HEK293 (cell line): ENCODE measurements around the gene CCDC57.

Experiments
- KLF1 ChIP-seq: fragments of 450-650 bp; formaldehyde crosslinking; IDR thresholded peaks from 2 replicates; pipeline ENCODE4 v1.5.1; 2016; ENCODE audit warnings: missing biosample characterization, missing genetic modification characterization
- KLF10 ChIP-seq: fragments of 450-650 bp; IDR thresholded peaks from 2 replicates; pipeline ENCODE4 v1.5.1; 2018; ENCODE audit warnings: missing biosample characterization, mild to moderate bottlenecking, missing genetic modification characterization
- ZBTB8A ChIP-seq: fragments of 450-650 bp; formaldehyde crosslinking; IDR thresholded peaks from 2 replicates; pipeline ENCODE4 v1.5.1; 2016; ENCODE audit warnings: missing biosample characterization, missing genetic modification characterization
- ZNF10 ChIP-seq: fragments of 450-650 bp; formaldehyde crosslinking; IDR thresholded peaks from 2 replicates; pipeline ENCODE4 v1.5.1; 2017; ENCODE audit warnings: missing biosample characterization, missing genetic modification characterization
- ZNF169 ChIP-seq: fragments of 450-650 bp; formaldehyde crosslinking; IDR thresholded peaks from 2 replicates; pipeline ENCODE4 v1.5.1; 2016; ENCODE audit warnings: missing biosample characterization, missing genetic modification characterization
- ZNF214 ChIP-seq: fragments of 450-650 bp; formaldehyde crosslinking; IDR thresholded peaks from 2 replicates; pipeline ENCODE4 v1.5.1; 2017; ENCODE audit warnings: missing biosample characterization, mild to moderate bottlenecking, missing genetic modification characterization, borderline replicate concordance
- ZNF311 ChIP-seq: fragments of 450-650 bp; formaldehyde crosslinking; IDR thresholded peaks from 2 replicates; pipeline ENCODE4 v1.5.1; 2017; ENCODE audit warnings: missing biosample characterization, missing genetic modification characterization, borderline replicate concordance
- ZNF341 ChIP-seq: fragments of 450-650 bp; formaldehyde crosslinking; IDR thresholded peaks from 2 replicates; pipeline ENCODE4; 2016; ENCODE audit warnings: low read depth, missing biosample characterization, missing genetic modification characterization
- ZNF416 ChIP-seq: fragments of 450-650 bp; formaldehyde crosslinking; IDR thresholded peaks from 2 replicates; pipeline ENCODE4 v1.5.1; 2016; ENCODE audit warnings: missing biosample characterization, missing genetic modification characterization
- ZNF473 ChIP-seq: fragments of 450-650 bp; formaldehyde crosslinking; IDR thresholded peaks from 2 replicates; pipeline ENCODE4 v1.5.1; 2017; ENCODE audit warnings: missing biosample characterization, missing genetic modification characterization
- ZNF514 ChIP-seq: fragments of 450-650 bp; formaldehyde crosslinking; IDR thresholded peaks from 2 replicates; pipeline ENCODE4 v1.5.1; 2016; ENCODE audit warnings: missing biosample characterization, missing genetic modification characterization
- ZNF558 ChIP-seq: fragments of 450-650 bp; formaldehyde crosslinking; IDR thresholded peaks from 2 replicates; pipeline ENCODE4 v1.5.1; 2016; ENCODE audit warnings: missing biosample characterization, missing genetic modification characterization
- ZNF571 ChIP-seq: fragments of 450-650 bp; formaldehyde crosslinking; IDR thresholded peaks from 2 replicates; pipeline ENCODE4 v1.5.0; 2017; ENCODE audit warnings: missing biosample characterization, missing genetic modification characterization
- ZNF610 ChIP-seq: fragments of 450-650 bp; formaldehyde crosslinking; IDR thresholded peaks from 2 replicates; pipeline ENCODE4 v1.5.1; 2016; ENCODE audit warnings: missing biosample characterization, missing genetic modification characterization, borderline replicate concordance
- ZNF747 ChIP-seq: fragments of 450-650 bp; formaldehyde crosslinking; IDR thresholded peaks from 2 replicates; pipeline ENCODE4 v1.5.1; 2016; ENCODE audit warnings: missing biosample characterization, missing genetic modification characterization
- ZNF777 ChIP-seq: fragments of 450-650 bp; formaldehyde crosslinking; IDR thresholded peaks from 2 replicates; pipeline ENCODE4 v1.5.1; 2017; ENCODE audit warnings: missing biosample characterization, missing genetic modification characterization, borderline replicate concordance
- ZNF785 ChIP-seq: fragments of 450-650 bp; formaldehyde crosslinking; IDR thresholded peaks from 2 replicates; pipeline ENCODE4 v1.5.1; 2016; ENCODE audit warnings: missing biosample characterization, missing genetic modification characterization
- ZNF830 ChIP-seq: fragments of 450-650 bp; IDR thresholded peaks from 2 replicates; pipeline ENCODE4 v1.5.0; 2018; ENCODE audit warnings: missing biosample characterization, missing genetic modification characterization, low read depth, mild to moderate bottlenecking, moderate library complexity
- ZSCAN30 ChIP-seq: fragments of 450-650 bp; IDR thresholded peaks from 2 replicates; pipeline ENCODE4 v1.5.1; 2018; ENCODE audit warnings: missing biosample characterization, mild to moderate bottlenecking, missing genetic modification characterization, moderate library complexity
- TF ChIP-seq, protein P1 (sequence below): fragments of 450-650 bp; formaldehyde crosslinking; IDR thresholded peaks from 2 replicates; pipeline ENCODE4 v1.5.1; 2017; ENCODE audit warnings: missing biosample characterization, missing genetic modification characterization
- TF ChIP-seq, protein P2 (sequence below): fragments of 450-650 bp; formaldehyde crosslinking; IDR thresholded peaks from 2 replicates; pipeline ENCODE4 v1.5.1; 2016; ENCODE audit warnings: missing biosample characterization, missing genetic modification characterization
- TF ChIP-seq, protein P3 (sequence below): fragments of 450-650 bp; formaldehyde crosslinking; IDR thresholded peaks from 2 replicates; pipeline ENCODE4 v1.5.1; 2016; ENCODE audit warnings: missing biosample characterization, missing genetic modification characterization
- TF ChIP-seq, protein P4 (sequence below): fragments of 450-650 bp; formaldehyde crosslinking; IDR thresholded peaks from 2 replicates; pipeline ENCODE4 v1.5.1; 2017; ENCODE audit warnings: missing biosample characterization, missing genetic modification characterization
- TF ChIP-seq, protein P5 (sequence below): fragments of 450-650 bp; formaldehyde crosslinking; IDR thresholded peaks from 2 replicates; pipeline ENCODE4 v1.5.1; 2017; ENCODE audit warnings: missing biosample characterization, missing genetic modification characterization
- TF ChIP-seq, protein P6 (sequence below): fragments of 450-650 bp; formaldehyde crosslinking; IDR thresholded peaks from 2 replicates; pipeline ENCODE4 v1.5.0; 2017; ENCODE audit warnings: missing biosample characterization, missing genetic modification characterization, borderline replicate concordance
- TF ChIP-seq, protein P7 (sequence below): fragments of 450-650 bp; formaldehyde crosslinking; IDR thresholded peaks from 2 replicates; pipeline ENCODE4 v1.5.1; 2016; ENCODE audit warnings: missing biosample characterization, missing genetic modification characterization

Gene CCDC57

DNA sequence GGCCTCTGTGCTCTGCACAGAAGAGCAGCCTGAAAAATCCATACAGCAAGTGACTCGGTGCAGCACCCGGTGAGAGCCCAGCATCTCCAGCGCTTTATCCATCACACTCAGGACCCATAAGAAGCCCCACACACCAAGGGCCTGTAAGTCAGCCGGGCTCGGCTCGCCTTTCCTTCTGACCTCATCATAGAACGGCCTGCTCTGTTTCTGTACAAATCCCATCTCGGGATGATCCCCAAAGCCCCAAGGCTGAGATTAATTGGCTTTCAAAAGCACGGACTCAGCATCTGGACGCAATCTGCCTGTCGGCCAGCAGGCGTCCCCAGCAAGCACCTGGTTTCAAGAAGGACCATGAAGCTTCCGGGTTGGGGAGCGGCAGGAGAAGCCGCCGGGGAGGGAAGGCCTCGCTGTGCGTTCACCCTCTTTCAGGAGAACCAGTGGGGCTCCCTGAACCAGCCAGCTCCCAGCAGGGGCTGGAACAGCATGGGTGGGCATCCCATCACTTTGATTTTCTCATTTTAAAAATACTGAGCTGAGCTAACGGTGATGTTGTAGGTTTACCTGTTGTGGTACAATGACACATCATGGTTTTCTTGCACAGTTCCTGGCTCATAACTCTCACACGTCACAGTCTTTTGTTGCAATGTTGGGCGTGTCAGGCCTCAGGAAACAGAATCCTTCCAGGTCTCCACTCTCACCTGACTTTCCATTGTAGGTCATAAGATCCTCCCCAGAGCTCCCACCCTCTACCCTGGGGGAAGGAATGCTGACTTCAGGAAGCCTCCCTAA, 6.7 kb downstream of the CCDC57 start (continued):
- TF ChIP-seq, protein P1, sequence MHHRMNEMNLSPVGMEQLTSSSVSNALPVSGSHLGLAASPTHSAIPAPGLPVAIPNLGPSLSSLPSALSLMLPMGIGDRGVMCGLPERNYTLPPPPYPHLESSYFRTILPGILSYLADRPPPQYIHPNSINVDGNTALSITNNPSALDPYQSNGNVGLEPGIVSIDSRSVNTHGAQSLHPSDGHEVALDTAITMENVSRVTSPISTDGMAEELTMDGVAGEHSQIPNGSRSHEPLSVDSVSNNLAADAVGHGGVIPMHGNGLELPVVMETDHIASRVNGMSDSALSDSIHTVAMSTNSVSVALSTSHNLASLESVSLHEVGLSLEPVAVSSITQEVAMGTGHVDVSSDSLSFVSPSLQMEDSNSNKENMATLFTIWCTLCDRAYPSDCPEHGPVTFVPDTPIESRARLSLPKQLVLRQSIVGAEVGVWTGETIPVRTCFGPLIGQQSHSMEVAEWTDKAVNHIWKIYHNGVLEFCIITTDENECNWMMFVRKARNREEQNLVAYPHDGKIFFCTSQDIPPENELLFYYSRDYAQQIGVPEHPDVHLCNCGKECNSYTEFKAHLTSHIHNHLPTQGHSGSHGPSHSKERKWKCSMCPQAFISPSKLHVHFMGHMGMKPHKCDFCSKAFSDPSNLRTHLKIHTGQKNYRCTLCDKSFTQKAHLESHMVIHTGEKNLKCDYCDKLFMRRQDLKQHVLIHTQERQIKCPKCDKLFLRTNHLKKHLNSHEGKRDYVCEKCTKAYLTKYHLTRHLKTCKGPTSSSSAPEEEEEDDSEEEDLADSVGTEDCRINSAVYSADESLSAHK (tag by site-specific recombination) = no peak
- TF ChIP-seq KLF1 (tag by site-specific recombination) (peak; percentile 93), ZNF747 (tag by site-specific recombination) (no peak), ZNF514 (tag by site-specific recombination) (no peak), ZNF10 (tag by site-specific recombination) (0 out of 2 replicates have a peak, but pooled peaks have one; percentile 43), ZNF571 (no peak), ZNF558 (tag by site-specific recombination) (no peak; the same call in 1 of the 2 replicates), ZNF169 (tag by site-specific recombination) (no peak), ZNF341 (tag by site-specific recombination) (peak; percentile 48), ZNF610 (tag by site-specific recombination) (peak; percentile 99), ZNF214 (no peak), ZNF830 (tag by site-specific recombination) (no peak), ZNF311 (no peak), ZNF473 (tag by site-specific recombination) (no peak), KLF10 (tag by site-specific recombination) (no peak), ZNF785 (tag by site-specific recombination) (no peak), ZNF416 (tag by site-specific recombination) (no peak), ZBTB8A (tag by site-specific recombination) (no peak), ZSCAN30 (tag by site-specific recombination) (no peak), ZNF777 (tag by site-specific recombination) (no peak)
- TF ChIP-seq, protein P2, sequence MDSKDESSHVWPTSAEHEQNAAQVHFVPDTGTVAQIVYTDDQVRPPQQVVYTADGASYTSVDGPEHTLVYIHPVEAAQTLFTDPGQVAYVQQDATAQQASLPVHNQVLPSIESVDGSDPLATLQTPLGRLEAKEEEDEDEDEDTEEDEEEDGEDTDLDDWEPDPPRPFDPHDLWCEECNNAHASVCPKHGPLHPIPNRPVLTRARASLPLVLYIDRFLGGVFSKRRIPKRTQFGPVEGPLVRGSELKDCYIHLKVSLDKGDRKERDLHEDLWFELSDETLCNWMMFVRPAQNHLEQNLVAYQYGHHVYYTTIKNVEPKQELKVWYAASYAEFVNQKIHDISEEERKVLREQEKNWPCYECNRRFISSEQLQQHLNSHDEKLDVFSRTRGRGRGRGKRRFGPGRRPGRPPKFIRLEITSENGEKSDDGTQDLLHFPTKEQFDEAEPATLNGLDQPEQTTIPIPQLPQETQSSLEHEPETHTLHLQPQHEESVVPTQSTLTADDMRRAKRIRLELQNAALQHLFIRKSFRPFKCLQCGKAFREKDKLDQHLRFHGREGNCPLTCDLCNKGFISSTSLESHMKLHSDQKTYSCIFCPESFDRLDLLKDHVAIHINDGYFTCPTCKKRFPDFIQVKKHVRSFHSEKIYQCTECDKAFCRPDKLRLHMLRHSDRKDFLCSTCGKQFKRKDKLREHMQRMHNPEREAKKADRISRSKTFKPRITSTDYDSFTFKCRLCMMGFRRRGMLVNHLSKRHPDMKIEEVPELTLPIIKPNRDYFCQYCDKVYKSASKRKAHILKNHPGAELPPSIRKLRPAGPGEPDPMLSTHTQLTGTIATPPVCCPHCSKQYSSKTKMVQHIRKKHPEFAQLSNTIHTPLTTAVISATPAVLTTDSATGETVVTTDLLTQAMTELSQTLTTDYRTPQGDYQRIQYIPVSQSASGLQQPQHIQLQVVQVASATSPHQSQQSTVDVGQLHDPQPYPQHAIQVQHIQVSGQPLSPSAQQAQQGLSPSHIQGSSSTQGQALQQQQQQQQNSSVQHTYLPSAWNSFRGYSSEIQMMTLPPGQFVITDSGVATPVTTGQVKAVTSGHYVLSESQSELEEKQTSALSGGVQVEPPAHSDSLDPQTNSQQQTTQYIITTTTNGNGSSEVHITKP = no peak; the same call in 1 of the 2 replicates
- TF ChIP-seq, protein P3, sequence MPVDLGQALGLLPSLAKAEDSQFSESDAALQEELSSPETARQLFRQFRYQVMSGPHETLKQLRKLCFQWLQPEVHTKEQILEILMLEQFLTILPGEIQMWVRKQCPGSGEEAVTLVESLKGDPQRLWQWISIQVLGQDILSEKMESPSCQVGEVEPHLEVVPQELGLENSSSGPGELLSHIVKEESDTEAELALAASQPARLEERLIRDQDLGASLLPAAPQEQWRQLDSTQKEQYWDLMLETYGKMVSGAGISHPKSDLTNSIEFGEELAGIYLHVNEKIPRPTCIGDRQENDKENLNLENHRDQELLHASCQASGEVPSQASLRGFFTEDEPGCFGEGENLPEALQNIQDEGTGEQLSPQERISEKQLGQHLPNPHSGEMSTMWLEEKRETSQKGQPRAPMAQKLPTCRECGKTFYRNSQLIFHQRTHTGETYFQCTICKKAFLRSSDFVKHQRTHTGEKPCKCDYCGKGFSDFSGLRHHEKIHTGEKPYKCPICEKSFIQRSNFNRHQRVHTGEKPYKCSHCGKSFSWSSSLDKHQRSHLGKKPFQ (tag by site-specific recombination) = no peak
- TF ChIP-seq, protein P4, sequence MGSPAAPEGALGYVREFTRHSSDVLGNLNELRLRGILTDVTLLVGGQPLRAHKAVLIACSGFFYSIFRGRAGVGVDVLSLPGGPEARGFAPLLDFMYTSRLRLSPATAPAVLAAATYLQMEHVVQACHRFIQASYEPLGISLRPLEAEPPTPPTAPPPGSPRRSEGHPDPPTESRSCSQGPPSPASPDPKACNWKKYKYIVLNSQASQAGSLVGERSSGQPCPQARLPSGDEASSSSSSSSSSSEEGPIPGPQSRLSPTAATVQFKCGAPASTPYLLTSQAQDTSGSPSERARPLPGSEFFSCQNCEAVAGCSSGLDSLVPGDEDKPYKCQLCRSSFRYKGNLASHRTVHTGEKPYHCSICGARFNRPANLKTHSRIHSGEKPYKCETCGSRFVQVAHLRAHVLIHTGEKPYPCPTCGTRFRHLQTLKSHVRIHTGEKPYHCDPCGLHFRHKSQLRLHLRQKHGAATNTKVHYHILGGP (tag by site-specific recombination) = no peak
- TF ChIP-seq, protein P5, sequence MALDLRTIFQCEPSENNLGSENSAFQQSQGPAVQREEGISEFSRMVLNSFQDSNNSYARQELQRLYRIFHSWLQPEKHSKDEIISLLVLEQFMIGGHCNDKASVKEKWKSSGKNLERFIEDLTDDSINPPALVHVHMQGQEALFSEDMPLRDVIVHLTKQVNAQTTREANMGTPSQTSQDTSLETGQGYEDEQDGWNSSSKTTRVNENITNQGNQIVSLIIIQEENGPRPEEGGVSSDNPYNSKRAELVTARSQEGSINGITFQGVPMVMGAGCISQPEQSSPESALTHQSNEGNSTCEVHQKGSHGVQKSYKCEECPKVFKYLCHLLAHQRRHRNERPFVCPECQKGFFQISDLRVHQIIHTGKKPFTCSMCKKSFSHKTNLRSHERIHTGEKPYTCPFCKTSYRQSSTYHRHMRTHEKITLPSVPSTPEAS (tag by site-specific recombination) = no peak
- TF ChIP-seq, protein P6, sequence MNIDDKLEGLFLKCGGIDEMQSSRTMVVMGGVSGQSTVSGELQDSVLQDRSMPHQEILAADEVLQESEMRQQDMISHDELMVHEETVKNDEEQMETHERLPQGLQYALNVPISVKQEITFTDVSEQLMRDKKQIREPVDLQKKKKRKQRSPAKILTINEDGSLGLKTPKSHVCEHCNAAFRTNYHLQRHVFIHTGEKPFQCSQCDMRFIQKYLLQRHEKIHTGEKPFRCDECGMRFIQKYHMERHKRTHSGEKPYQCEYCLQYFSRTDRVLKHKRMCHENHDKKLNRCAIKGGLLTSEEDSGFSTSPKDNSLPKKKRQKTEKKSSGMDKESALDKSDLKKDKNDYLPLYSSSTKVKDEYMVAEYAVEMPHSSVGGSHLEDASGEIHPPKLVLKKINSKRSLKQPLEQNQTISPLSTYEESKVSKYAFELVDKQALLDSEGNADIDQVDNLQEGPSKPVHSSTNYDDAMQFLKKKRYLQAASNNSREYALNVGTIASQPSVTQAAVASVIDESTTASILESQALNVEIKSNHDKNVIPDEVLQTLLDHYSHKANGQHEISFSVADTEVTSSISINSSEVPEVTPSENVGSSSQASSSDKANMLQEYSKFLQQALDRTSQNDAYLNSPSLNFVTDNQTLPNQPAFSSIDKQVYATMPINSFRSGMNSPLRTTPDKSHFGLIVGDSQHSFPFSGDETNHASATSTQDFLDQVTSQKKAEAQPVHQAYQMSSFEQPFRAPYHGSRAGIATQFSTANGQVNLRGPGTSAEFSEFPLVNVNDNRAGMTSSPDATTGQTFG (tag by site-specific recombination) = no peak
- TF ChIP-seq, protein P7, sequence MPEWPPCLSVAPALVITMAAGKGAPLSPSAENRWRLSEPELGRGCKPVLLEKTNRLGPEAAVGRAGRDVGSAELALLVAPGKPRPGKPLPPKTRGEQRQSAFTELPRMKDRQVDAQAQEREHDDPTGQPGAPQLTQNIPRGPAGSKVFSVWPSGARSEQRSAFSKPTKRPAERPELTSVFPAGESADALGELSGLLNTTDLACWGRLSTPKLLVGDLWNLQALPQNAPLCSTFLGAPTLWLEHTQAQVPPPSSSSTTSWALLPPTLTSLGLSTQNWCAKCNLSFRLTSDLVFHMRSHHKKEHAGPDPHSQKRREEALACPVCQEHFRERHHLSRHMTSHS = no peak
